GM20431 (cell line): ENCODE data around the gene OR13C2.
"Not testable (repeated sequence)": the region's sequence is repeated elsewhere in the genome, so short reads cannot be mapped to it uniquely, and the experiment has no call there.

ENCODE experiments used
- in situ Hi-C: fragments of 300-500 bp; cut with MseI, MboI; formaldehyde crosslinking; loops from one replicate; pipeline ENCODE4 v1.15.0; 2020; ENCODE audit warnings: low sequenced_read_pairs; ENCODE audit not compliant: unreplicated experiment

The OR13C2 gene, protein sequence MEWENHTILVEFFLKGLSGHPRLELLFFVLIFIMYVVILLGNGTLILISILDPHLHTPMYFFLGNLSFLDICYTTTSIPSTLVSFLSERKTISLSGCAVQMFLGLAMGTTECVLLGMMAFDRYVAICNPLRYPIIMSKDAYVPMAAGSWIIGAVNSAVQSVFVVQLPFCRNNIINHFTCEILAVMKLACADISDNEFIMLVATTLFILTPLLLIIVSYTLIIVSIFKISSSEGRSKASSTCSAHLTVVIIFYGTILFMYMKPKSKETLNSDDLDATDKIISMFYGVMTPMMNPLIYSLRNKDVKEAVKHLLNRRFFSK

GRCh38 chr9:104605527-104605926 lies at the start of gene OR13C2:
Gene OR13C2 (minus strand): TSS chr9:104605627. CDS start chr9:104605627, 0 bp downstream.
- in situ Hi-C loops = not testable (repeated sequence)

GRCh38 chr9:104635456-104635855 lies 30.0 kb upstream of the OR13C2 start:
- in situ Hi-C loops = no loop called here

DNA sequence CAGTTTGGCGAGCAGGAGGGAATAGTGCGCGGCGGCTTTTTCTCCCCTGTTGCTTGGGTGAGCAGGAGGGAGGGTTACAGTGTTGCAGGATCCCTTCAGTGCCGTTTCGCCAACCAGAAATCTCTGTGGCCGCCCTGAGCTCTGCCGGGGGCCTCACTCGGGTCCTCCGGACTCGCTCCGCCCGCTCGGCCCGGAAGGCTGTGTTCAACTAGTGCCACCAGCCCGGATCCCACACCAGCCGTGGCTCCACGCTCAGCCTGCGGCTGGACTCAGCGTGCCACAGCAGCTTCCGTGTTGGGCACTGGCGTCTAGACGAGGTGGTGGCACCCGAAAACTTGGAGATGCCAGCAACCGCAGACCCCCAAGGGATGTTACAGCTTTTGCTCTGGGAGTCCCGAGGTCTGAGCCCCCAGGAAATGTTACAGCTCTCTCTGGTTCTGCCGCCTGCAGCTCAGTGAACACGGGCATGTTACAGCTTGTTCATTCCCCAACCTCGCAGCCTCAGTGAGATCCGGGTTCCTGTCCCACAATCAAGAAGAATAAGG lies 28.6 kb upstream of the OR13C2 start:
- in situ Hi-C loops = no loop called here

DNA sequence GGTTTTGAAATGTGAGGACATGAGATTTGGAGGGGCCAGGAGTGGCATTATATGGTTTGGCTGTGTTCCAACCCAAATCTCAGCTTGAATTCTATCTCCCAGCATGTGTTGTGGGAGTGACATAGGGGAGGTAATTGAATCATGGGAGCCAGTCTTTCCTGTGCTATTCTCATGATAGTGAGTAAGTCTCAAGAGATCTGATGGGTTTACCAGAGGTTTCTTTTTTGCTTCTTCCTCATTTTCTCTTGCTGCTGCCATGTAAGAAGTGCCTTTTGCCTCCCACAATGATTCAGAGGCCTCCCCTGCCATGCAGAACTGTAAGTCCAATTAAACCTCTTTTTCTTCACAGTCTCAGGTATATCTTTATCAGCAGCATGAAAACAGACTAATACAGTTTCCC lies 20.5 kb upstream of the OR13C2 start:
- in situ Hi-C loops = not testable (repeated sequence)

DNA sequence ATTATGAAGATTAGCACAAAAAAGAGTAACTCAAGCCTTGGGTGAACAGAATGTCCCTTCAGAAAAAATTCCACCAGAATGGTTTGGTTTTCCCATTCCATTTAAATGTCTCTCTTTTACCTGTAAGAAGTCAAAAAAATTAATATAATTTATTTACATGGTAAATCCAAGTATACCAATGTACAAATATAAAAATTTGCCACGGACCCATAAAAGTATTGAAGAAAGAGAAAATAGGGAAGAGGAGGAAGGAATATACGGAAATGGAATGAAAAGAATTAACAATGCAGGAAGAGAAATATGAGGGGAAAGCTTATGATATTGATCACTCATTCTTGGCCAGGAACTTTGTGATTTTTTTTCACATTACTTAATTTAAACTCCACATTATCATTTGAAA lies 12.7 kb upstream of the OR13C2 start, which contains the start of gene OR13C9:
Gene OR13C9 (minus strand): TSS at position 101 of the 400 bp plus-strand sequence. CDS start 0 bp downstream, at position 101.
- in situ Hi-C loops = no loop called here

- in situ Hi-C loops = no loop called here
Measured at GRCh38 chr9:104617418-104617817, 12.0 kb upstream of the OR13C2 start.

DNA sequence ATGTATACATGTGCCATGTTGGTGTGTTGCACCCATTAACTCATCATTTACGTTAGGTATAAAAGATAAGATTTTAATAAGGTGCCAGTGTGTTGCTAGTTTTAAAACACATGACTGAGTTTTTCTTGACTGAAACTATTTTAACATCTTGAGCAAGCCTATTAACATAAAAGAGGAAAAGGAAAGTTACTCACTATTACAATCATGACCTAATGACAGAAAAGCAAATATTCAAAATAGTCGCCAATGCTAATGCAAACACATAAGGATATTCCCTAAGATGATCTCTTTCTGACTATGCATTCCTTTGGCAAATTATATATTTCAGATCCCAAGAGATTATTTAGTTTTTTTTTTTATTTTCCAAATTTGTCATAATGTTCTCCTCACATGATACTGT lies 5.8 kb upstream of the OR13C2 start:
- in situ Hi-C loops = no loop called here

DNA sequence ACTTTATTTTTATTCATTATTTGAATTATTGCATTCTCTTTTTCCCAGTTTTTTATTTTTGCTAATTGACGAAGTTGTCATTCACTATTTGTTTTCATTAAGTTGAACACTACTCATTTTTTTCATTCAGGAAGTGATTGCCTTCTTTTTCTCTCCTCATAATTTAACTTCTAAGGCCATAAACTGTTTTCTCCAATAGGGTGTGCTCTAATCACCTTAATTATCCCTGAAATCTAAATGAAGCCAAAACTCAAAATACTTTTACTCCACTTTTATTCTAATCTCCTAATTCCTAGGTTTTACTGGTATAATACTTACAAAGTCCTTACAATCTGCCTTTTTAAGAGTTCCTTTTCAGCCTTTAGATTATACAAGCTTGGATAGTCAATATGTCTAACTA lies 2.9 kb upstream of the OR13C2 start:
- in situ Hi-C loops = no loop called here

- in situ Hi-C loops = no loop called here
Measured at GRCh38 chr9:104606152-104606551, 725 bp upstream of the OR13C2 start.

DNA sequence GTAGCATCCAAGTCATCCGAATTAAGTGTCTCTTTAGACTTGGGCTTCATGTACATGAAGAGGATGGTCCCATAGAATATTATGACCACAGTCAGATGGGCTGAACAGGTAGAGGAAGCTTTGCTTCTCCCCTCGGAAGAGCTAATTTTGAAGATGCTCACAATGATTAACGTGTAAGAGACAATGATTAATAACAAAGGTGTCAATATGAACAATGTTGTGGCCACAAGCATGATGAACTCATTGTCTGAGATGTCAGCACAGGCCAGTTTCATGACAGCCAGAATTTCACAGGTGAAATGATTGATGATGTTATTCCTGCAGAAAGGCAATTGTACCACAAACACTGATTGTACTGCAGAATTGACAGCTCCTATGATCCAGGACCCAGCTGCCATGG lies 626 bp downstream of the OR13C2 start:
- in situ Hi-C loops = no loop called here

DNA sequence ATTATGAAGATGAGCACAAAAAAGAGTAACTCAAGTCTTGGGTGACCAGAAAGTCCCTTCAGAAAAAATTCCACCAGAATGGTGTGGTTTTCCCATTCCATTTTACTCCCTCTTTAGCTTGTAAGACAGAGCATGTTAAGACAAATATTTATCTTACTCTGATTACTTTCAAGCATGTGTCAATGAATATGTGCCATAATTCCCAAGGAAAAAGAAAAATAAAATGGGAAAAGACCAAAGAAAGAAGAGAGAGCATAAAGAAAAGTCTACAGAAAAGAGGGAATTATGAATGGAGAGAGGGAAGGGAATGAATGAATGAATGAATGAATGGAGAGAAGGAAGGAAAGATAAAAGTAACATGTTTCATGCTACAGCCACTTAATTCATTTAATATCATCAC lies 6.1 kb downstream of the OR13C2 start, which contains the start of gene OR13C5:
Gene OR13C5 (minus strand): TSS at position 101 of the 400 bp plus-strand sequence. CDS start 0 bp downstream, at position 101.
- in situ Hi-C loops = not testable (repeated sequence)

GRCh38 chr9:104598749-104599148 lies 6.7 kb downstream of the OR13C2 start:
- in situ Hi-C loops = not testable (repeated sequence)

- in situ Hi-C loops = no loop called here
Measured at GRCh38 chr9:104589626-104590025, 15.8 kb downstream of the OR13C2 start.

DNA sequence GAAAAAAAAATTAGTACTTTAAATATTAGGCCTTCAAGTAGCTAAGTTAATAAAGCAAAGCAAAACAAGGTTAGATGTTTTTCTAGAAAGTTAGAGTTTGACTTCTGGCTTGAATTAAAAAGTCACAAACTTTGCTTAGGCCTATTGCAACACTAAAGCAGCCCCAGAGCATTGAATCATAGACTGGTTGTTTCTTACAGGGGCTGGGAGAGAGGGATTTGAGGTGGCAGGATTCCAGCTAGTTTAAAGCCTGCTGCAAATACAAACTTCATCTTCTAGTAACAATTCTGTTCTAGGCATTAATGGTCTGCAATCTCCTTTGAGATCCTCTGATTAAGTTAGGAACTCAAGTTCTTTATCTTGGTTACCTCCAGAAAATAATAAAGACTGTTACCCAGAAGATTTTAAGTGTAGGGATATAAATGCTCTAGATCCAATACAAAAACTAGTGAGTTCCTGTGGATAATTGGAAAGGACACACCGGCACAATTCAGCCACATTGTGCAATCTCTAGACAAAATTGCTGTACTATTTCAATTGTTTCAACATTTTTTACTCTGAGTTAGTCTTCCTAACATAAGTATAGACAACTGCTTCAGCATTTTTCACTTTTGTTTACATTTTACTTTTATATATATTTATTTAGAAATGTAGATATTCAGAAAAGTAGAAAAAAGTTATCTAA lies 18.8 kb downstream of the OR13C2 start:
- in situ Hi-C loops = no loop called here

GRCh38 chr9:104580562-104580961 lies 24.9 kb downstream of the OR13C2 start:
- in situ Hi-C loops = no loop called here

GRCh38 chr9:104577263-104577662 lies 28.2 kb downstream of the OR13C2 start:
- in situ Hi-C loops = no loop called here

GRCh38 chr9:104575456-104575855 lies 30.0 kb downstream of the OR13C2 start:
- in situ Hi-C loops = no loop called here

DNA sequence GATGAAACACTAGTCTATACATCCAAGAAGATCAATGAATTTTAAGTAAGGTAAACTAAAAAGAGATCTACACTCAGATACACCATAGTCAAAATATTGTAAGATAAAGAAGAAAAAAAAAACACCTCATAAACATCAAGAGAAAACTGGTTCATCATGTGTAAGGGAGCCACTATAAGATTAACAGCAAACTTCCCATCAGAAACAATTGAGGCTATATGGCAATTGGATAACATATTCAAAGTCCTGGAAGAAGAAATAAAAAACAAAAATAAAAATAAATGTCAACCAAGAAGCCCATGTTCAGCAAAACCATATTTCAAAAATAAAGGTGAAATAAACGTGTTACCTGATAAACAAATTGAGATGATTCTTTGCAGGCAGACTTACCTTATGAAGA lies 32.8 kb downstream of the OR13C2 start:
- in situ Hi-C loops = no loop called here

GRCh38 chr9:104568868-104569267 lies 36.6 kb downstream of the OR13C2 start, which contains the start of gene OR13C8:
Gene OR13C8 (plus strand): TSS chr9:104569168. CDS start chr9:104569168, 0 bp downstream.
- in situ Hi-C loops = no loop called here

- in situ Hi-C loops = no loop called here
Measured at GRCh38 chr9:104564358-104564757, 41.1 kb downstream of the OR13C2 start.
